ENCODE measurements around the gene IGFL3.

Gene IGFL3

GRCh38 chr19:46076951-46077814, 47.3 kb downstream of the IGFL3 start:
- DNase-seq (ENCODE audit: low read depth, low spot score): no peak

- no peak for DNase-seq (ENCODE audit: low read depth, low spot score)
Observed at GRCh38 chr19:46076031-46076880, 48.2 kb downstream of the IGFL3 start.

- DNase-seq (ENCODE audit: low read depth, low spot score): no peak
Observed at GRCh38 chr19:46073268-46073922, 51.1 kb downstream of the IGFL3 start.

Data from smooth muscle cell of the brain vasculature (primary cell).